HEK293 (cell line): ENCODE measurements around the gene TRAF1.

ENCODE experiments used
- SETDB1 ChIP-seq: IDR thresholded peaks from one replicate; pipeline ENCODE4 v1.6.1; 2017; ENCODE audit warnings: mild to moderate bottlenecking, low read length, moderate library complexity, mixed read lengths; ENCODE audit not compliant: insufficient read length
- SP2 ChIP-seq: fragments of 450-650 bp; formaldehyde crosslinking; IDR thresholded peaks from 2 replicates; pipeline ENCODE4 v1.5.1; 2016; ENCODE audit warnings: missing biosample characterization, missing genetic modification characterization
- ZNF366 ChIP-seq: fragments of 450-650 bp; formaldehyde crosslinking; conservative IDR thresholded peaks from 2 replicates; pipeline ENCODE4 v1.5.1; 2016; ENCODE audit warnings: missing biosample characterization, missing genetic modification characterization
- ZNF623 ChIP-seq: fragments of 450-650 bp; formaldehyde crosslinking; IDR thresholded peaks from 2 replicates; pipeline ENCODE4 v1.5.1; 2016; ENCODE audit warnings: missing biosample characterization, missing genetic modification characterization
- ZNF660 ChIP-seq: fragments of 450-650 bp; IDR thresholded peaks from 2 replicates; pipeline ENCODE4 v1.5.1; 2018; ENCODE audit warnings: missing biosample characterization, mild to moderate bottlenecking, missing genetic modification characterization
- ZNF707 ChIP-seq: fragments of 450-650 bp; formaldehyde crosslinking; IDR thresholded peaks from 2 replicates; pipeline ENCODE4 v1.5.1; 2016; ENCODE audit warnings: missing biosample characterization, missing genetic modification characterization
- TF ChIP-seq, protein P1 (sequence below): fragments of 450-650 bp; formaldehyde crosslinking; IDR thresholded peaks from 2 replicates; pipeline ENCODE4 v1.5.1; 2016; ENCODE audit warnings: missing biosample characterization, missing genetic modification characterization
- TF ChIP-seq, protein P2 (sequence below): fragments of 450-650 bp; formaldehyde crosslinking; IDR thresholded peaks from 2 replicates; pipeline ENCODE4 v1.5.1; 2016; ENCODE audit warnings: missing biosample characterization, missing genetic modification characterization
- TF ChIP-seq, protein P3 (sequence below): fragments of 450-650 bp; formaldehyde crosslinking; IDR thresholded peaks from 2 replicates; pipeline ENCODE4 v1.5.1; 2016; ENCODE audit warnings: missing biosample characterization, missing genetic modification characterization

DNA sequence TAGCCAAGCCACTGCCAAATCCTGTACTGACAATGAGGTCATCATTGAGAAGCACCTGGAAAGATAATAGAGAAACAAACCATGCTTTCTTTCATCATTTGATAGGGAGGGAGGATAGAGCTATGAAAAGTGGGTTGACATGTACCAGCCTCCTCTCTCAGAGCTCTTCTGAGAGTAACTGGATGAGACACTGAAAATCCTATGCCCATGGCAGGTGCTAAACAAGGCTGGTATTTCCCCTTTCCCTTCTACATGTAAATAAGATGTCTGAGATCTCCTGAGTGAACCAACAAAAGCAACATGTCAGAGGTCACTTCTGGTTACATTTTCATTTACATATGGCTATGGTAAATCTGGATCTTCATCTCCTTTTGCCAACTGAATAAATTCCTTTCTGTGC lies 45.3 kb upstream of the TRAF1 start:
- TF ChIP-seq SETDB1 (no peak), ZNF366 (tag by site-specific recombination) (no peak), ZNF623 (tag by site-specific recombination) (no peak), SP2 (tag by site-specific recombination) (no peak), ZNF660 (no peak), ZNF707 (tag by site-specific recombination) (no peak)
- TF ChIP-seq, protein P1, sequence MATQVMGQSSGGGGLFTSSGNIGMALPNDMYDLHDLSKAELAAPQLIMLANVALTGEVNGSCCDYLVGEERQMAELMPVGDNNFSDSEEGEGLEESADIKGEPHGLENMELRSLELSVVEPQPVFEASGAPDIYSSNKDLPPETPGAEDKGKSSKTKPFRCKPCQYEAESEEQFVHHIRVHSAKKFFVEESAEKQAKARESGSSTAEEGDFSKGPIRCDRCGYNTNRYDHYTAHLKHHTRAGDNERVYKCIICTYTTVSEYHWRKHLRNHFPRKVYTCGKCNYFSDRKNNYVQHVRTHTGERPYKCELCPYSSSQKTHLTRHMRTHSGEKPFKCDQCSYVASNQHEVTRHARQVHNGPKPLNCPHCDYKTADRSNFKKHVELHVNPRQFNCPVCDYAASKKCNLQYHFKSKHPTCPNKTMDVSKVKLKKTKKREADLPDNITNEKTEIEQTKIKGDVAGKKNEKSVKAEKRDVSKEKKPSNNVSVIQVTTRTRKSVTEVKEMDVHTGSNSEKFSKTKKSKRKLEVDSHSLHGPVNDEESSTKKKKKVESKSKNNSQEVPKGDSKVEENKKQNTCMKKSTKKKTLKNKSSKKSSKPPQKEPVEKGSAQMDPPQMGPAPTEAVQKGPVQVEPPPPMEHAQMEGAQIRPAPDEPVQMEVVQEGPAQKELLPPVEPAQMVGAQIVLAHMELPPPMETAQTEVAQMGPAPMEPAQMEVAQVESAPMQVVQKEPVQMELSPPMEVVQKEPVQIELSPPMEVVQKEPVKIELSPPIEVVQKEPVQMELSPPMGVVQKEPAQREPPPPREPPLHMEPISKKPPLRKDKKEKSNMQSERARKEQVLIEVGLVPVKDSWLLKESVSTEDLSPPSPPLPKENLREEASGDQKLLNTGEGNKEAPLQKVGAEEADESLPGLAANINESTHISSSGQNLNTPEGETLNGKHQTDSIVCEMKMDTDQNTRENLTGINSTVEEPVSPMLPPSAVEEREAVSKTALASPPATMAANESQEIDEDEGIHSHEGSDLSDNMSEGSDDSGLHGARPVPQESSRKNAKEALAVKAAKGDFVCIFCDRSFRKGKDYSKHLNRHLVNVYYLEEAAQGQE = no peak
- TF ChIP-seq, protein P2, sequence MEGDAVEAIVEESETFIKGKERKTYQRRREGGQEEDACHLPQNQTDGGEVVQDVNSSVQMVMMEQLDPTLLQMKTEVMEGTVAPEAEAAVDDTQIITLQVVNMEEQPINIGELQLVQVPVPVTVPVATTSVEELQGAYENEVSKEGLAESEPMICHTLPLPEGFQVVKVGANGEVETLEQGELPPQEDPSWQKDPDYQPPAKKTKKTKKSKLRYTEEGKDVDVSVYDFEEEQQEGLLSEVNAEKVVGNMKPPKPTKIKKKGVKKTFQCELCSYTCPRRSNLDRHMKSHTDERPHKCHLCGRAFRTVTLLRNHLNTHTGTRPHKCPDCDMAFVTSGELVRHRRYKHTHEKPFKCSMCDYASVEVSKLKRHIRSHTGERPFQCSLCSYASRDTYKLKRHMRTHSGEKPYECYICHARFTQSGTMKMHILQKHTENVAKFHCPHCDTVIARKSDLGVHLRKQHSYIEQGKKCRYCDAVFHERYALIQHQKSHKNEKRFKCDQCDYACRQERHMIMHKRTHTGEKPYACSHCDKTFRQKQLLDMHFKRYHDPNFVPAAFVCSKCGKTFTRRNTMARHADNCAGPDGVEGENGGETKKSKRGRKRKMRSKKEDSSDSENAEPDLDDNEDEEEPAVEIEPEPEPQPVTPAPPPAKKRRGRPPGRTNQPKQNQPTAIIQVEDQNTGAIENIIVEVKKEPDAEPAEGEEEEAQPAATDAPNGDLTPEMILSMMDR (tag by site-specific recombination) = no peak
- TF ChIP-seq, protein P3, sequence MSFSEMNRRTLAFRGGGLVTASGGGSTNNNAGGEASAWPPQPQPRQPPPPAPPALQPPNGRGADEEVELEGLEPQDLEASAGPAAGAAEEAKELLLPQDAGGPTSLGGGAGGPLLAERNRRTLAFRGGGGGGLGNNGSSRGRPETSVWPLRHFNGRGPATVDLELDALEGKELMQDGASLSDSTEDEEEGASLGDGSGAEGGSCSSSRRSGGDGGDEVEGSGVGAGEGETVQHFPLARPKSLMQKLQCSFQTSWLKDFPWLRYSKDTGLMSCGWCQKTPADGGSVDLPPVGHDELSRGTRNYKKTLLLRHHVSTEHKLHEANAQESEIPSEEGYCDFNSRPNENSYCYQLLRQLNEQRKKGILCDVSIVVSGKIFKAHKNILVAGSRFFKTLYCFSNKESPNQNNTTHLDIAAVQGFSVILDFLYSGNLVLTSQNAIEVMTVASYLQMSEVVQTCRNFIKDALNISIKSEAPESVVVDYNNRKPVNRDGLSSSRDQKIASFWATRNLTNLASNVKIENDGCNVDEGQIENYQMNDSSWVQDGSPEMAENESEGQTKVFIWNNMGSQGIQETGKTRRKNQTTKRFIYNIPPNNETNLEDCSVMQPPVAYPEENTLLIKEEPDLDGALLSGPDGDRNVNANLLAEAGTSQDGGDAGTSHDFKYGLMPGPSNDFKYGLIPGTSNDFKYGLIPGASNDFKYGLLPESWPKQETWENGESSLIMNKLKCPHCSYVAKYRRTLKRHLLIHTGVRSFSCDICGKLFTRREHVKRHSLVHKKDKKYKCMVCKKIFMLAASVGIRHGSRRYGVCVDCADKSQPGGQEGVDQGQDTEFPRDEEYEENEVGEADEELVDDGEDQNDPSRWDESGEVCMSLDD (tag by site-specific recombination) = no peak
